ENCODE data around the gene CRIM1.

CRIM1 gene

GRCh38 chr2:36462311-36462935 is 106.8 kb downstream of the CRIM1 start:
- DNase-seq = no peak

DNA sequence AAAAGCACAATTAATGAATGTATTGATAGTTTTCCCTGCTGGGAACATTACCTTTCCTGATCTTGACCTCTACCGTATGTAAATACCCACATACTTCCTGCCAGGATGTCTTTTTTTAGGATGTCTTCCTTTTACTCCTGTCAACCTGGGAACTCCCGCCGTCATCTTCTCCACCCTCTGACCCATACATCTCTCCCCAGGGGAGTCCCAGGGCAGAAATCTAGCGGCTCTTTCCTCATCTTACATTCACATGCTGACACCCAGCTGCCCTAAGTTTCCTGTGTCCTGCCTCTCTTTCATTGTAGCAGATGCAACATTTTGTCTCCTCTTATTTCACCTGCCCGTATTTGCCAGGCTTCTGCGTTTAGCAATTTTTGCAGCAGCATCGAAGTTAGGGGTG is 107.8 kb downstream of the CRIM1 start:
- no peak for DNase-seq

DNA sequence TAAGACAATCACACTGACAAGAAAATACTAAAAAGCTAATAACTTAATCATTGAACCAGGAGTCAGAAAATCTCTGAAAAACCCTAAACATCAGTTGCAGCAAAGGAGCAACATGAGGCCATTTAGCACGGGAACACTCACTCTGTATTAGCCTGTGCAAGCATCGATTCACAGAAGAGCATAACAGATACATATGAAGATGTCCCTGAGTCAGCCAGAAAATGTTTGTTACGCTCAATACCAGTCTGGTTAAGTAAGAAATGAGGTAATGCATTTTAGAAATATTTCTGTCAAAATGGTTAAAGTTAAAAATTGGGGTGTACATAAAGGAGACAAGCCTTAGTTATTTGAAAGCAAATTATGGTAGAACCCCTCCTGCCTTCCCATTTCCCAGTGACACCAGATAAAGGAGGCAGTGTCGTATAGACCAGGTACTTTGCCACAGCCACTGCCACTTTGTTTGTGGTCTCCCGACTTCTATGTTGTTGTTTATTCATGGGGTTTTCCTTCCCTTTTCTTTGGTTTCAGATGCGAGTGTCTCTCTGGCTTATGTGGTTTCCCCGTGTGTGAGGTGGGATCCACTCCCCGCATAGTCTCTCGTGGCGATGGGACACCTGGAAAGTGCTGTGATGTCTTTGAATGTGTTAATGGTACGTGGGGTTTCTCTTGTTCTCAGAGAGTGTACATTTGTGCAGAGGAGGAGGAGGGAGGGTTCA is 108.6 kb downstream of the CRIM1 start:
- DNase-seq = no peak

DNA sequence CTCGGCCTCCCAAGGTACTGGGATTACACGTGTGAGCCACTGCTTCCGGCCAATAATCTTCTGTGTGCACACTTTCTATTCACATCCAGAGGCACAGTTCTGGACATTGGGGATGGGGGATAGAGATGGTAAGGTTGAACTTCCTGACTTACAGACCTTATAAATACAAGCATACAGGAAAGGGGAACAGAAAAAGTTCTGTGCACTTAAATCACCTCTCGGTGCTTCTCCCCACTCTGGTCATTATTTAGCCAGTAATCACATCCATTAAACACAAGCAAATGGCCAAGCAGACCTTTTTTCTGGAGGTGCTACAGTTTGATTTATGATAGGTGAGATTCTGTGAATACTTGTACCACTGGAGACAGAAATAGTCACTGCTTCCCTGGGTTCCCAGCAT is 110.6 kb downstream of the CRIM1 start:
- no peak for DNase-seq

DNA sequence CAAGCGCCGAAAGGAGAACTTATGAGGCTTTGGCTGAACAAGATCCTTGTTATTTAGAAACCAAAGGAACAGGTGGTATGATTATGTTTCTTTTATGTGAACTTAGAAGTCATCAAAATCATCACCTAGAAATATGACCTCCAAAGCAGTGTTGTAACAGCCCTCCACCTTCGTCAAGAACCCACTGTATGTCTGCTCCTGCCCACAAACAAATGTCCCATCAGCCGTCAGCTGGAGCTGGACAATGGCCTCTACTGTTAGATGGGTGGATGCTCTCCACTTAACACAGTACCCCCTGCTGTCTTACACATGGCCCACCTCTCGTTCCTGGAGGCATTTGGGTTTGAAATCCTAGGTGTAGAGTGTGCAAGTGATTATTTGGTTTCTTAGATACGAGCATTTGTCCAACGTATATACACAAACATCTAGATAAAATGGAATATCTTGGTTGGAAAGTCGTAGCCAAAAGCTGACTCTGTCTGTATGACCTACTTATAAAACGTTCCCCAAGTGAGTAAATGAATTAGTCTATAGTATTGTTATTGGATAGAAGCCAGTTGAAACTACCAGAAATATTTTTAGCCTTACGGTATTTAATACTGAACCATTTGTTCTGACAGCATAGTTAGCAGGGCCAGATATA is 113.0 kb downstream of the CRIM1 start:
- no peak for DNase-seq

- no peak for DNase-seq
Observed at GRCh38 chr2:36469106-36469477, 113.5 kb downstream of the CRIM1 start.

GRCh38 chr2:36469710-36470109 is 114.1 kb downstream of the CRIM1 start:
- no peak for DNase-seq

GRCh38 chr2:36473230-36473629 is 117.7 kb downstream of the CRIM1 start:
- DNase-seq = no peak

- no peak for DNase-seq
Observed at GRCh38 chr2:36476411-36476810, 120.8 kb downstream of the CRIM1 start.

DNA sequence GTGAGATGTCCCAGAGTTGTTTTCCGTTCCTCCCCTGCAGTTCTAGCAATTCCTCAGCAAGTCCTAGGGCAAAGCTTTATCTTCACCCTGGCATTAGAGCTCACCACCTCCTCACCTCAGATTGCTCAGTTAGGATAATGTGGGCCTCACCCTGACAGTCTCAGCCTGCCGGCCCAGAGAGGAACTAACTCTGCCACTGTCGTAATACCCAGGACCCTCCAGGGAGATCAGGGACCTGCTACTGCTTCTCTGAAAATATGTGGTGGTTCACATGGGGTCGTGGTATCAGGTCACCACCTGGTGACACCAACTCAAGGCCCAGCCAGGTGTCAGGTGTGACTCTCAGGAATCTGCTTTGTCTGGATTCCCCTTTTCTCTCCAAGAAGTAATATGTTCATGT is 121.7 kb downstream of the CRIM1 start:
- no peak for DNase-seq

GRCh38 chr2:36477746-36478145 is 122.2 kb downstream of the CRIM1 start:
- no peak for DNase-seq

DNA sequence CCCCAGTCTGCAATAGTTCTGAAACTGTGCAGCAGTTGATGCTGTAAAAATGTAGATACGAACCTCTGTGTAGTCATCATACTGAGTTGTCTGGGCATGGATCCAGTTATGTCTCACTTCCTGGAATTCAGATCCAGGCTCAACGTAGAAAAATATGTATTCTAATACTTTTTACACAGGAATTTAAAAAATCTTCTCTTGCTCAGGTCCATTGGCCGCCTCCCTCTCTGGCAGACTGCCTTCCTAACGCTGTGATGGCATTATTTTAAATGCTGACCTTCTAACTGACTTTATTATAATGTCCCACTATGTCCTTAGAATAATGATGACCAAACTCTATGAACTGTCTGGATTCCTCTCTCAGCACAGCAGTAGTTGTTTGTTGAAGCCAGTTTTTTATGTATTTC is 122.8 kb downstream of the CRIM1 start:
- no peak for DNase-seq

GRCh38 chr2:36478999-36479398 is 123.4 kb downstream of the CRIM1 start:
- DNase-seq = no peak

GRCh38 chr2:36479406-36479805 is 123.8 kb downstream of the CRIM1 start:
- DNase-seq = no peak

DNA sequence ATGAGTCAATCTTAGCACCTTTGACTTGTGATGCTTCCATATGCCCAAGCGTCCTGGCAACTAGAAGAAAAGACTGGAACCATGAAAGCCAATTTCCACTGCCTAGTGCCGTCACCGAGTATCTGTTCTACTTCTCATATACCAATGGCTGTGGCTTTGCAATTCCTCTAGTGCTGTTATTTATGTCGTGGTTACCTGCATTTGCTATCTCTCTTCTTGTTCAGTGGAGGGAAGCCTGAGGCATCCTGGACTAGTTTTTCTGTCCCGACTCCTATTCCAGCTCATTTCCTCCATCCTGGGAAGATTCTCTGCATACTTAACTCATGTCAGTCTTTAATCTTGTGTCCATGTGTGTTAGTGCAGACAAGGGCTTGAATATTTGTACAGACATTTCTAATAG is 124.5 kb downstream of the CRIM1 start:
- DNase-seq = no peak

GRCh38 chr2:36480636-36481035 is 125.1 kb downstream of the CRIM1 start:
- DNase-seq = no peak

- no peak for DNase-seq
Observed at GRCh38 chr2:36481709-36482108, 126.1 kb downstream of the CRIM1 start.

DNA sequence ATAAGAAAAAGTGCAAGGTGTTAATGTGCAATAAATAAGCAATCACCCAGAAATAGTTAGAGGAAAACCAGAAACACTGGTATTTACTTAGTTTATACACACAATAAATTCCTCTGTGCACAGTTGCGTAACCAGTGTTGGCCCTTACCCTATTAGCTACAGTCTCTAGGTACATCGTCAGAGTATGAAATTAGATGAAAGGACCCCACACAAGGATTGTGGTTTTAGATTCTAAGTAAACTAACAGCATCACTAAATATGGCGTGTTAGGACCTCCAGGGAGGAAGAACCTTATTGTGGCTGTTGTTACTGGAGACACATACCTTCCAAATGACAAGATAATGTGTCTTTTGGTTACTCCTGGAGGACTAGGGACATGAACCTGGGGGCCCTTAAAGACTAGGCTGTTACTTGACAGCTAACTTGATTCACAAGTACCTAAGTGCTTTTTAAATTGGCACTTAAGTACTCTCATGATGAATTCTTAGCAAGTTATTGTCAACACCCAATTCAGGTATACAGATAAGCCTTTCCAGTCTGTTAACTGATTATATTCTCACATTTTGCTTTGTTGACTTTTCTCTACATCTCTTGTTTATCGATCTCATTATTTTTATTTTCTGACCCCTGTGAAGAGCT is 127.1 kb downstream of the CRIM1 start:
- DNase-seq = no peak

DNA sequence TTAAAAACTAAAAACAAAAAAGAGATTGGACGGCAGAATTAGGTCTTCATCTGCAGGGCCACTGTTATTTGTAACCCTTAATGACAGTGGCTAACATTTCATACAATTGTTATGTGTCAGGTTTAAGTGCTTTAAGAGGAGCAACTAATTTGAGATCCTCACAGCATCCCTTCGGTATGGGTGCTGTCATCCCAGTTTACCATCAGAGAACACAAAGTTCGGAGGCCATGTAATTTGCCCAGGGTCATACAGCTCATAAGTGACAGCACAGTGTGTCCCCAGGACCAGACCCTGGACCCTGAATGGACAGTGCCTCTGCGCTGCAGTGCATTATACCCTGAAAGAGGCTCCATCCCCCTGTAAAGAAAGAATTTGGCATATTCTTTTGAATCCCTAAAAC is 127.7 kb downstream of the CRIM1 start:
- no peak for DNase-seq

DNA sequence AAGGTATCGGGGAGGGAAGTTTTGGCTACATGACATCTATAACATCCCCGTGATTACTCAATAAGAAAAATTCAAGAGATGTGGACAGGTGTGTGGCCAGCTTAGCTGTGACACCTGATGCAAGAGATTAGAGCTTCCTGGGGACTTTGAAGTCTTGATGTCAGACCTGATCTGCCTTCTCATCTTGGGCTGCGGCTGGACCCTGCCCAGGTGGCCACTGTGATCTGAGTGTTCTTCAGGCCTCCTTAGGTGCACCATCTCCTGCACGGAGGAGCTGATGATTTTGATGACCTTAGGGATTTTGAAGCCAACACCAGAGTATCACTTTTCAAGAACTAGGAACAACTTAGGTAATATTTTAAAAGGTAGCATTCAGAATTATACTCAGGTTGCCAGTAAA is 128.9 kb downstream of the CRIM1 start:
- DNase-seq = no peak

DNA sequence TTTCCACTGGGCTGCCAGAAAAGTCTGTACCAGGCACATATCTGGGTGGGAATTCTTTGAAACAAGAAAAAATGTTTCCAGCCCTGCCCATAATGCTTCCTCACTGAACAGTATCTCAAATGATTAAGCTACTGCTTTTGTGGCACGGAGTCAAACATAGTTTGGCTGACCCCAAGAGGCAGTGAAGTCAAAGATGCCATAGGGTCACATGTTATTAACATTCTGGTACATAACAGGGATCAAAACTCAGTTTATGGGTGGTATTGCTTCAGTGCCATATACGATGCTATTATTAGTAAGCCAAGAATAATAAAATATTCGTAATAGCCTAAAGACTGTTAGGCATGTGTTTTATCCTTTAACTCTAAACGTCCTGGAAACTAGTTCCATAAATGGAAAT is 129.9 kb downstream of the CRIM1 start:
- DNase-seq = no peak

- DNase-seq = no peak
Observed at GRCh38 chr2:36486521-36487044, 131.0 kb downstream of the CRIM1 start.

GRCh38 chr2:36487947-36488346 is 132.4 kb downstream of the CRIM1 start:
- no peak for DNase-seq

GRCh38 chr2:36489281-36489680 is 133.7 kb downstream of the CRIM1 start:
- no peak for DNase-seq
